ENCODE results near the gene DNAL1. TPM values are rescaled to one million over a fixed set of nuclear protein-coding genes. Genes with fewer than 3 reads are reported as not detected.
A peak's percentile ranks its signal among the peaks of the same experiment; 100 is the strongest.
"Not testable (repeated sequence)": the region's sequence is repeated elsewhere in the genome, so short reads cannot be mapped to it uniquely, and the experiment has no call there.

Gene DNAL1
- total RNA-seq, 4 donors from 2014 or later = 7.7 to 11.5 (median 8.1) TPM

DNA sequence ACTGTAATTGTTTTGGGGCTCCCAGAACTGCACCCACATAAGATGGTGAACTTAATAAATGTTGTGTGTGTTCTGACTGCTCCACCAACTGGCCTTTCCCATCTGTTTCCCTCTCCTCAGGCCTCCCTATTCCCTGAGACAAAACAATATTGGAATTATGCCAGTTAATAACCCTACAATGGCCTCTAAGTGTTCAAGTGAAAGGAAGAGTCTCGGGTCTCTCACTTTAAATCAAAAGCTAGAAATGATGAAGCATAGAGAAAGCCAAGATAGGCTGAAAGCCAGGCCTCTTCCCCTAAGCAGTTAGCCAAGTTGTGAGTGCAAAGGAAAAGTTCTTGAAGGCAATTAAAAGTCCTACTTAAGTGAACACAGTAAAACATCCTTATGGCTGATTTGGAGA, 19.1 kb upstream of the DNAL1 start:
- TF ChIP-seq, protein P1, sequence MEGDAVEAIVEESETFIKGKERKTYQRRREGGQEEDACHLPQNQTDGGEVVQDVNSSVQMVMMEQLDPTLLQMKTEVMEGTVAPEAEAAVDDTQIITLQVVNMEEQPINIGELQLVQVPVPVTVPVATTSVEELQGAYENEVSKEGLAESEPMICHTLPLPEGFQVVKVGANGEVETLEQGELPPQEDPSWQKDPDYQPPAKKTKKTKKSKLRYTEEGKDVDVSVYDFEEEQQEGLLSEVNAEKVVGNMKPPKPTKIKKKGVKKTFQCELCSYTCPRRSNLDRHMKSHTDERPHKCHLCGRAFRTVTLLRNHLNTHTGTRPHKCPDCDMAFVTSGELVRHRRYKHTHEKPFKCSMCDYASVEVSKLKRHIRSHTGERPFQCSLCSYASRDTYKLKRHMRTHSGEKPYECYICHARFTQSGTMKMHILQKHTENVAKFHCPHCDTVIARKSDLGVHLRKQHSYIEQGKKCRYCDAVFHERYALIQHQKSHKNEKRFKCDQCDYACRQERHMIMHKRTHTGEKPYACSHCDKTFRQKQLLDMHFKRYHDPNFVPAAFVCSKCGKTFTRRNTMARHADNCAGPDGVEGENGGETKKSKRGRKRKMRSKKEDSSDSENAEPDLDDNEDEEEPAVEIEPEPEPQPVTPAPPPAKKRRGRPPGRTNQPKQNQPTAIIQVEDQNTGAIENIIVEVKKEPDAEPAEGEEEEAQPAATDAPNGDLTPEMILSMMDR (IDR thresholded peaks at IDR 0.05) = no peak
- ATAC-seq (ENCODE audit: low FRiP score) = no peak
- no peak for DNase-seq (ENCODE audit: low spot score)

DNA sequence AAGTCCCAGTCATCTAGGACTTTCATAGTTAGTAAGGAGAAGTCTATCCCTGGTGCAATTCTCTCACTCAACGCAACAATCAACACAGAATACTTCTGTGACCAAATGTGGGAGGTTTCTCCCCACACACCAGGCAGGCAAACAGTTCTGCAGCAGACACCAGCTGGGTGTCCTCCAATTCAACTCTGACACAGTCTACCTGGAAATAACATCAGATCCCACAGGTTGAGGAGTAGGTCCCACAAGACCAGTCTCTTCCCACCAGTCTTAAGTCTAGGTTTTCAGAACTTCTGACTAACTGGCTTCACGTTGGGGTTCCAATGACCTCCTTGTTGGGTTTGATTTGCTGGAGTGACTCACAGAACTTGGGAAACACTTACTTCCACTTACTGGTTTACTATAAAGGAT, 17.6 kb upstream of the DNAL1 start:
- ATAC-seq (ENCODE audit: low FRiP score) = no peak

DNA sequence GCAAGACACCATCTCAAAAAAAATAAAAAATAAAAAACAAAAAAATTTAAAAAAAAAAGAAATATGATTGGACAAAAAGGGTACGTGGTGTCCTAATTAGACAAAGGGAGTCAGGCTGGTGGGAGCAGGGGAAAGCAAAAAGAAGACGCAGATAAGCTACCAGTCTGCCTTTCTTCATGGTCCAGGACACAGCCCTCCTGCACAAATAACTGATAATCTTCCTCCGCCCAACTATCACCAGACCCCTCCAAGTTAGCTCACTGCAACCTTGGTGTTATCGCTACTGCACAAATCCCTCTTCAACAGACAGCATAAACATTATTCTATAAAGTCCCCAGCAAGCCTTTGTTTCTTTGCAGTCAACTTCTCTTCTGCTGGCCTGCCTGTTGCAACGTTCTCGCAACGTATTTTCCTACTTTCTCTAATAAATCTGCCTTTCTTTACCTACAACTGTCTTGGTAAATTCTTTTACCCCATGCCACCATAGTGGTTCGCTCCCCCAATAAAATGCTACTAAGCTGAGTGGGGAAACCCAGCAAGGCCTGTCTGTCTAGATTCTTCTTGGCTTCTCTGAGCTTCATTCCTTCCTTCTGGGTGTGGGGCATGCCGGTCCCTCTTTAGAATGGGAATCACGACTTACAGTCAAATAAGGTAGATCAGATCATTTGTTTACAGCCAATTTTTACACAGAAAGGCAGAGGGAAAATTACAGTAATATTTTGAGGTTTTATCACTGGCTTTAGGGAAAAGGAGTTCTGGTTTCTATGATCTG, 14.6 kb upstream of the DNAL1 start:
- DNase-seq (ENCODE audit: low spot score) (no peak), ATAC-seq (ENCODE audit: low FRiP score) (no peak)
- TF ChIP-seq, protein P1 (IDR thresholded peaks at IDR 0.05) = no peak

More for the DNA sequence above, 17.6 kb upstream of the DNAL1 start:
- DNase-seq (ENCODE audit: low spot score) = no peak
- TF ChIP-seq, protein P1 (IDR thresholded peaks at IDR 0.05) = no peak

DNA sequence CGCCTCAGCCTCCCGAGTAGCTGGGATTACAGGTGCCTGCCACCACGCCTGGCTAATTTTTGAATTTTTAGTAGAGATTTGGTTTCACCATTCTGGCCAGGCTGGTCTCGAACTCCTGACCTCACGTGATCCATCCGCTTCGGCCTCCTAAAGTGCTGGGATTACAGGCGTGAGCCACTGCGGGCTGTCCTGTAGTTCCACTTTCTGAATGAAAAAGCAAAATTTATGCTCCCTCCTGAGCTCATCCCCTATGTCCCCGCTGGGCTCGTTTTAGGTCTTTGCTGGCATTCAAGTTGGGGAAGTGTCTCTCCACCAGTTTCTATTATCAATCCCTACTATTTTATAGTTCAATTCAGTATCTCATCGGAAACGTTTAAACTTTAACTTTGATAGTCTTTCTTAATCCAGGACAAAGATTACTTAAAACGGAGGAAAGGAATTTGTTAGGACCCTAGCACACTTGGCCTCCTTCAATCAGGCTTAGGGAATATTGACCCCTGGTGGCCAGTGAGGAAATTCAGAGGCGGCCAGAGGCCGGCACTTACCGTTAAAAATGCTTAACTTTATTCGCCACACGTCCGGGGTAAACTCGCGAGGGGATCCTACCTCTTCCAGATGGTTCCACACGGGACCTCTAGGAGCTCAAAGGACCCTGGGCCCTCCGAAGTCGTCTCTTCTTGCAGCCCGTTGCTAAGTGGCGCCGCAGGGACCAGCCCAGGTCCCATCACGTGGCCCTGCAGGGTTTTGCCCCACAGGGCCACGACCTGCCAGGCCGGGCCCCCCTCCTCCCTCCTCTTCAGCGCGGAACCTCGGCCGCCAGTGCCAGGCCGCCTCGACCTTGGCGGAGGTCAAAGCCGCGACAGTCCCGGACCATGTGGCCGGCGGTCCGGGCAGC, 11.4 kb upstream of the DNAL1 start:
- ATAC-seq (ENCODE audit: low FRiP score) (peak; percentile 80), DNase-seq (ENCODE audit: low spot score) (no peak)
- TF ChIP-seq, protein P1 (IDR thresholded peaks at IDR 0.05) = peak in 2 of 3 donors; percentile 22 to 62

DNA sequence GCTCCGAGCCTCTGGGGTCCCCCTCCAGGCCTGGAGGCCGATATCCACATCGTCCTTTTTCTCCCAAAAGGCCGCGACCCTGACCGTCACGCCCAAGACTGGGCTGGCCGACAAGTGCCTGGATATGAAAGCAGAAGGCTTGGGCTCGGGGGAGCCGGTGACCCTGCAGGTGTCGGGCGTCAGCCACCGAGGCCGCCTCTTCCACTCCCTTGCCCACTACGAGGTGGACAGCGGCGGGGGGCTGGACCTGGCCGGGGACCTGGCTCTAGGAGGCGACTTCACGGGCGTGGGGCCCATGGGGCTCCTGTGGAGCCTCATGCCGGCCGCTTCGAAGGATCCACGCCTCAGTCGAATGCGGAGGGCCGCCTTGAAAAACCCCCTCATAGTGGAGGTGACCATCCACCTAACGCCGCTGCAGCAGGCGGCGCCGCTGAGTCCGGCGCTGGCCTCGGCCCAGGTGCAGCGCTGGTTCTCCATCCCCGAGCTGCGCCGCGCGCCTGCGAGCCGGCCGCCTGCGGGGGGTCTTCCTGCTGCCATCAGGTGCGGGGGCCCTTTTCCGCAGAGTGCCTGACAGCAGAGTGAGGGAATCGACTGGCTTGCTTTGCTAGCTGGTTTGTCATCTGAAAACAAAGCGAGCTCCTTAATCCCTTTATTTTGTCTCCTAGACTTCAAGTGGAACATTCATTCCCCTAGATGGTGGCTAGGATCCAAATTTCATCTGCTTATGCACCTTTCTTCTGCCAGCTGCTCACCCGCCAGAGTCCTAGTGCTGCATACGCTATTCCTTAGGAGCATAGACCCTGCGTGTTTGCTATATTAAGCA, 10.6 kb upstream of the DNAL1 start:
- TF ChIP-seq, protein P1 (IDR thresholded peaks at IDR 0.05) = no peak
- ATAC-seq (ENCODE audit: low FRiP score) (peak; percentile 85), DNase-seq (ENCODE audit: low spot score) (no peak)

DNA sequence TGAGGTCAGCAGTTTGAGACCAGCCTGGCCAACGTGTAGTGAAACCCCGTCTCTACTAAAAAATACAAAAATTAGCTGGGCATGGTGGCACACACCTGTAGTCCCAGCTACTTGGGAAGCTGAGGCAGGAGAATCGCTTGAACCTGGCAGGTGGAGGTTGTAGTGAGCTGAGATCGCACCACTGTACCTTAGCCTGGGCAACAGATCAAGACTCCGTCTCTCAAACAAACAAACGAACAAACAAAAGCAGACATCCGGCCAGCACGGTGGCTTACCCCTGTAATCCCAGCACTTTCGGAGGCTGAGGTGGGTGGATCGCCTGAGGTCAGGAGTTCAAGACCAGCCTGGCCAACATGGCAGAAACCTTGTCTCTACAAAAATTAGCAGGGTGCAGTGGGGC, 8.4 kb upstream of the DNAL1 start:
- not testable (repeated sequence) for ATAC-seq (ENCODE audit: low FRiP score)

DNA sequence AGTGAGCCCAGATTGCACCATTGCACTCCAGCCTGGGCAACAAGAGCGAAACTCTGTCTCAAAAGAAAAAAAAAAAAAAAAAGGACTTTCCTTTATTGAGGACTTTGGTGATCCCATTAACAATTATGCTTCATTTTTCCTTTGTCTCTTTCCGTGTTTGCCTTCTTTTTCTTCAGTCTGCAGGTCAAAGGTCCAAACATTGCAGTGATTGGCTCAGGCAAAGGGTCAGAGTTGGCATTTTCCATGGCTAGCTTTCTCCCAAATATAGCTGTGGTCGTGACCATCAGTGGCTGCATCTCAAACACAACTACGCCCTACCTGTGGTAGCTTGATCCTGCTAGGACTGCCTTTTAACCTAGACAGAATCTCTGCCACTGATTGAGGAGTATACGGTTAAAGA, 7.0 kb upstream of the DNAL1 start:
- ATAC-seq (ENCODE audit: low FRiP score) = no peak

More for the DNA sequence above, 8.4 kb upstream of the DNAL1 start:
- not testable (repeated sequence) for DNase-seq (ENCODE audit: low spot score)

More for the DNA sequence above, 7.0 kb upstream of the DNAL1 start:
- TF ChIP-seq, protein P1 (IDR thresholded peaks at IDR 0.05) = no peak
- DNase-seq (ENCODE audit: low spot score) = no peak

All from omental fat pad (tissue), 4 donors.